Lower lobe of right lung (tissue), 2 donors: ENCODE measurements around the gene AFF3. TPM values are rescaled to one million over a fixed set of nuclear protein-coding genes. Genes with fewer than 3 reads are reported as not detected.

Source experiments
- ATAC-seq, 2 donors: fragments of 200-7000 bp; cut with Tn5 transposase; one replicate each; pipeline ENCODE4 v1.9.1; 2020 to 2022; ENCODE audit warnings: mild to moderate bottlenecking in 2 of 2, moderate library complexity in 2 of 2
- DNase-seq: peaks from one replicate; pipeline ENCODE4 v3.0.0-alpha.2; 2020
- H3K27ac ChIP-seq: fragments of 200-600 bp; one replicate; pipeline ENCODE4 v1.8.0; 2022
- H3K27me3 ChIP-seq: fragments of 200-600 bp; one replicate; pipeline ENCODE4 v1.8.0; 2022; ENCODE audit warnings: low read depth
- H3K36me3 ChIP-seq: fragments of 200-600 bp; one replicate; pipeline ENCODE4 v1.8.0; 2022; ENCODE audit warnings: mild to moderate bottlenecking
- H3K4me1 ChIP-seq: fragments of 200-600 bp; one replicate; pipeline ENCODE4 v1.8.0; 2022
- H3K4me3 ChIP-seq: fragments of 200-600 bp; one replicate; pipeline ENCODE4 v1.8.0; 2022; ENCODE audit warnings: mild to moderate bottlenecking
- H3K9me3 ChIP-seq: fragments of 200-600 bp; one replicate; pipeline ENCODE4 v1.8.0; 2022
- CTCF ChIP-seq: fragments of 200-600 bp; IDR thresholded peaks from one replicate; pipeline ENCODE4 v1.8.0; 2022; ENCODE audit warnings: antibody characterized with exemption, mild to moderate bottlenecking
- intact Hi-C: fragments of 100-400 bp; cut with DNase I; formaldehyde crosslinking; loops from one replicate; pipeline ENCODE4 v1.11.0; 2022
- total RNA-seq: library from RNA; stranded (reverse); fragmentation: NEBNext Ultra II Directional; extraction: Animal tissue kit (Norgen Biotek cat#: 25700); gene quantifications from one replicate; pipeline ENCODE4 v1.2.1, GENCODE V29; 2021
- donor health status: DM: no; HTN: yes; CAD: no; lungs with severe emphysema.

The AFF3 gene
- total RNA-seq, 1 donor from 2014 or later, result 57.3 TPM

DNA sequence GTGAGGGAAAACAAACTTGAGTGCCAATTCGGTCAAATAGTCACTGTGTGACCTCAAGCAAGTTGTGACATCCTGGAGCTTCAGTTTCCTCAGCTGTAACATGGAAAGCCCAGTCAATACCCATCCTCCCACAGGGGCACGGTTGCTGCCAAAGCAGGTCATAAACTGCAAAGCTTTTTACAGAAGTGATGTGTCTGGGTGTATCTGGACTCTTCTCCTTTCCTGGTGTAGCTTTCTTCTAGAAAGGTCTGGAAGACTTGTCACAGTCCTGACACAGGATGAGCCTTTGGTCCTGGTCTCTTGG lies 4.2 kb upstream of the AFF3 start:
- no peaks in the 10 kb centered on the region for H3K9me3 ChIP-seq
- no peaks in the 10 kb centered on the region for H3K4me1 ChIP-seq
- H3K4me3 ChIP-seq, result no peak overlapping the region
- H3K27me3 ChIP-seq, result no peaks in the 10 kb centered on the region
- H3K27ac ChIP-seq, result no peak overlapping the region
- no peaks in the 10 kb centered on the region for H3K36me3 ChIP-seq
- intact Hi-C loops, result no loop called here
- no peak for TF ChIP-seq CTCF
- DNase-seq (no peak), ATAC-seq (no peak)

GRCh38 chr2:100145893-100146656 lies 3.7 kb upstream of the AFF3 start:
- Histone ChIP-seq H3K36me3 (no peaks in the 10 kb centered on the region), H3K27ac (no peak overlapping the region), H3K4me1 (no peaks in the 10 kb centered on the region), H3K4me3 (no peak overlapping the region), H3K27me3 (no peaks in the 10 kb centered on the region), H3K9me3 (no peaks in the 10 kb centered on the region)
- no peak for TF ChIP-seq CTCF
- DNase-seq (no peak), ATAC-seq (no peak)
- intact Hi-C loops, result no loop called here

- no peak for DNase-seq
Observed at GRCh38 chr2:100143286-100143685, 896 bp upstream of the AFF3 start.

DNA sequence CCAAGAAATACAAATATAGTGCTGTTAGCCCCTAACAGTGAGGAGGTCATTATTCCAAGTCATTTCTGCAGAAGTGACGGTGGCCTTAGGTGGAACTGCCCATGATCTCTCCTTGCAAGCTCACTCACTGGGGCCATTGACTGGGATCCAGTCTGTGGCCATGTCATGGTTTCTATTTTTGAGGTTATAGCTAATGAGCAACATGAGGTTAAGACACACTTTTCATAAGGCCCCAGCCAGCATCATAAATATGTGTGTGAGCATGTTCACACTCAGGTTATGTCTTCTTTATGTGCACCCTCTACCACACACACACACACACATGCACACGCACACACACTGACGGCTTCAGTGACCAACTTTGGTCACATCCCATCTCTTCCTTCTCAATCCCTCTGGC lies 484 bp downstream of the AFF3 start:
- intact Hi-C loops, result no loop called here

More at GRCh38 chr2:100143286-100143685, 896 bp upstream of the AFF3 start:
- Histone ChIP-seq H3K4me1 (no peaks in the 10 kb centered on the region), H3K27me3 (no peaks in the 10 kb centered on the region), H3K9me3 (no peaks in the 10 kb centered on the region), H3K36me3 (no peaks in the 10 kb centered on the region), H3K4me3 (no peak overlapping the region), H3K27ac (no peak overlapping the region)
- no peak for ATAC-seq
- TF ChIP-seq CTCF, result no peak
- intact Hi-C loops, result no loop called here

DNA sequence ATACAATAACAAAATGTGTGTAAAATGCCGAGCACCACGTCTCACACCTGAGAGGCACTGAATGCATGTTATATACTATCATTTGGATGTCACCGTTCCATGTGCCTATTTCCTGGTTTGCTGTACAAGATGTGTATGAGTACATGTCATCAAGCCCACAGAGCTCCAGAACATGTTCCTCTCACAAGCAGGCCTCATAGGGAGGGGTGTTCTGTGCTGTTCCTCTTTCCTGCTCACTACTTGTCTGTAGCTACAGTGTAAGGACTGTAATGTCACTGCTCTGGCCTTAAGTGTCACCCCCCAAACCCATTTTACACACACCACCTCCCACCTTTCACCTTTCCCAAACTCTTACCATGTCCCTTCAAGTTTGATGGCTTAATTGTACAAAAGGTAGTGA lies 1.8 kb downstream of the AFF3 start:
- no peaks in the 10 kb centered on the region for H3K9me3 ChIP-seq
- peak; percentile 42 to 67 for ATAC-seq
- H3K27me3 ChIP-seq, result no peaks in the 10 kb centered on the region
- no peaks in the 10 kb centered on the region for H3K4me1 ChIP-seq
- DNase-seq, result no peak
- intact Hi-C loops, result no loop called here
- no peaks in the 10 kb centered on the region for H3K36me3 ChIP-seq
- TF ChIP-seq CTCF, result no peak
- no peak overlapping the region for H3K27ac ChIP-seq
- H3K4me3 ChIP-seq, result no peak overlapping the region

More for the DNA sequence above, 484 bp downstream of the AFF3 start:
- Histone ChIP-seq H3K36me3 (no peaks in the 10 kb centered on the region), H3K9me3 (no peaks in the 10 kb centered on the region), H3K27ac (no peak overlapping the region), H3K27me3 (no peaks in the 10 kb centered on the region), H3K4me3 (no peak overlapping the region), H3K4me1 (no peaks in the 10 kb centered on the region)
- ATAC-seq (no peak), DNase-seq (no peak)
- no peak for TF ChIP-seq CTCF
